ENCODE measurements around the gene ZRANB1.

The ZRANB1 gene

GRCh38 chr10:125014836-125015355 lies 73.0 kb downstream of the ZRANB1 start:
- TF ChIP-seq, protein P1, sequence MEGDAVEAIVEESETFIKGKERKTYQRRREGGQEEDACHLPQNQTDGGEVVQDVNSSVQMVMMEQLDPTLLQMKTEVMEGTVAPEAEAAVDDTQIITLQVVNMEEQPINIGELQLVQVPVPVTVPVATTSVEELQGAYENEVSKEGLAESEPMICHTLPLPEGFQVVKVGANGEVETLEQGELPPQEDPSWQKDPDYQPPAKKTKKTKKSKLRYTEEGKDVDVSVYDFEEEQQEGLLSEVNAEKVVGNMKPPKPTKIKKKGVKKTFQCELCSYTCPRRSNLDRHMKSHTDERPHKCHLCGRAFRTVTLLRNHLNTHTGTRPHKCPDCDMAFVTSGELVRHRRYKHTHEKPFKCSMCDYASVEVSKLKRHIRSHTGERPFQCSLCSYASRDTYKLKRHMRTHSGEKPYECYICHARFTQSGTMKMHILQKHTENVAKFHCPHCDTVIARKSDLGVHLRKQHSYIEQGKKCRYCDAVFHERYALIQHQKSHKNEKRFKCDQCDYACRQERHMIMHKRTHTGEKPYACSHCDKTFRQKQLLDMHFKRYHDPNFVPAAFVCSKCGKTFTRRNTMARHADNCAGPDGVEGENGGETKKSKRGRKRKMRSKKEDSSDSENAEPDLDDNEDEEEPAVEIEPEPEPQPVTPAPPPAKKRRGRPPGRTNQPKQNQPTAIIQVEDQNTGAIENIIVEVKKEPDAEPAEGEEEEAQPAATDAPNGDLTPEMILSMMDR (conservative IDR thresholded peaks at IDR 0.05; ENCODE audit: low read depth, low read length): no peak
- H3K4me3 ChIP-seq (ENCODE audit: low read length): no peak overlapping the region
- DNase-seq (ENCODE audit: low read depth): no peak

DNA sequence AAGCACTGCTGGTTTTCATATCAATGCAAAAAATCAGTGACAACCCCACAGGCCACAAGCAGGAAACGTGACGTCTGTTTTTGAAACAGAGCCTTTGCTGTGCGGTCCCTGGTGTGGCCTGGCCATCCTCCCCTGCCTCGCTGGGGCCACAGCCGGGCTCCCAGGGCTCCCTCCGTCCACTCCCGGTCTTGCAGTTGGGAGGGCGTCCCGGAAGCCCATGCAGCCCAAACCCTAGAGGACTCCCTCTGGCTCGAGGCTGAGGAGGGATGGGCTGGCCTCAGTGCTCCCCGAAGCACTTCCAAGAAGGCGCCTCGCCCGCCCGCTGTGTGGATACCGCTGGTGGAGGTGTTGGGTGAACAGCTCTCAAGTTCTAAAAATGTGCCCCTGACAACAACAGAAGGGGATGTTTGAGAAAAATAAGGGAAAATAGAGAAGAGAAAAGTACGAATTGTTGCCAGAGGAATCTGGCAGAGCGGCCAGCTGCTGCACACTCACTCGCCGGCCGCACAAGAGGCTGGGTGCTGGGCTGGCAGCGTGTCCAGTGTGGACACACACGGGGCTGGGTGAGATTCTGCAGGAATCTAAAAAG lies 73.5 kb downstream of the ZRANB1 start:
- no peak for DNase-seq (ENCODE audit: low read depth)
- TF ChIP-seq, protein P1 (conservative IDR thresholded peaks at IDR 0.05; ENCODE audit: low read depth, low read length): no peak
- H3K4me3 ChIP-seq (ENCODE audit: low read length): no peak overlapping the region

- TF ChIP-seq, protein P1 (conservative IDR thresholded peaks at IDR 0.05; ENCODE audit: low read depth, low read length): no peak
- no peak overlapping the region for H3K4me3 ChIP-seq (ENCODE audit: low read length)
- no peak for DNase-seq (ENCODE audit: low read depth)
Observed at GRCh38 chr10:125016123-125016522, 74.2 kb downstream of the ZRANB1 start.

GRCh38 chr10:125016611-125017202 lies 74.8 kb downstream of the ZRANB1 start:
- no peak for DNase-seq (ENCODE audit: low read depth)
- TF ChIP-seq, protein P1 (conservative IDR thresholded peaks at IDR 0.05; ENCODE audit: low read depth, low read length): no peak
- no peak overlapping the region for H3K4me3 ChIP-seq (ENCODE audit: low read length)

- peak; percentile 89 for DNase-seq (ENCODE audit: low read depth)
- TF ChIP-seq, protein P1 (conservative IDR thresholded peaks at IDR 0.05; ENCODE audit: low read depth, low read length): no peak
Observed at GRCh38 chr10:125017547-125018298, 75.8 kb downstream of the ZRANB1 start.

DNA sequence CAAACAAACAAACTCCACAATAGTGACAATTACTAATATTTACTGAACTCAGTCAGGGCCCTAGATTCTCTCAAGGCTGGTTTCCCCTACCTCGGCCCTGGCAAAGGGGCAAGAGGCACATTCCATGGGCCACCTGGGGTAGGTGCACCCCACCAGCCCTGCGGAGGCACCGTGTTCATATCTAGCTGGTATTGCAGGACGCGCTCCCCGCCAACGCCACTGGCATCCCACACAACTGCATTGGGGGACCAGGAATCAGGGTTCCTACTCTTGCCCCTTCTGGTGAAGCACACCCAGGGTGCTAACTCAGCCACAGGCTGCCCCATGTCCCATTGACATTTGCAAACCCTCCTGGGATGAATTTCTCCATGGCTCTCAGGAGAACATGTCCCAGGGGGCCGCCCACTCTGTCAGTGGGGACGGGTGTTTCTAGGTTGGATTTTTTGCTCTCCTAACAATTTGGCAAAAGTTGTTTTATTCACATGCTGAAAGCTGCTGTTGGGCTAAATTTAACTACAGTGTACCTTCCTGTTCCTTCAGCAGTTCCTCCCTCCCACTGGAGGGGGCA lies 76.7 kb downstream of the ZRANB1 start:
- no peak overlapping the region for H3K4me3 ChIP-seq (ENCODE audit: low read length)
- TF ChIP-seq, protein P1 (conservative IDR thresholded peaks at IDR 0.05; ENCODE audit: low read depth, low read length): no peak
- no peak for DNase-seq (ENCODE audit: low read depth)

More at GRCh38 chr10:125017547-125018298, 75.8 kb downstream of the ZRANB1 start:
- no peak overlapping the region for H3K4me3 ChIP-seq (ENCODE audit: low read length)
